Right hindlimb (tissue), 1 donor: ENCODE results near the gene PARP3.

Source experiments
- DNase-seq: peaks from one replicate; pipeline ENCODE4 v3.0.0-alpha.2; 2018

The PARP3 gene

DNA sequence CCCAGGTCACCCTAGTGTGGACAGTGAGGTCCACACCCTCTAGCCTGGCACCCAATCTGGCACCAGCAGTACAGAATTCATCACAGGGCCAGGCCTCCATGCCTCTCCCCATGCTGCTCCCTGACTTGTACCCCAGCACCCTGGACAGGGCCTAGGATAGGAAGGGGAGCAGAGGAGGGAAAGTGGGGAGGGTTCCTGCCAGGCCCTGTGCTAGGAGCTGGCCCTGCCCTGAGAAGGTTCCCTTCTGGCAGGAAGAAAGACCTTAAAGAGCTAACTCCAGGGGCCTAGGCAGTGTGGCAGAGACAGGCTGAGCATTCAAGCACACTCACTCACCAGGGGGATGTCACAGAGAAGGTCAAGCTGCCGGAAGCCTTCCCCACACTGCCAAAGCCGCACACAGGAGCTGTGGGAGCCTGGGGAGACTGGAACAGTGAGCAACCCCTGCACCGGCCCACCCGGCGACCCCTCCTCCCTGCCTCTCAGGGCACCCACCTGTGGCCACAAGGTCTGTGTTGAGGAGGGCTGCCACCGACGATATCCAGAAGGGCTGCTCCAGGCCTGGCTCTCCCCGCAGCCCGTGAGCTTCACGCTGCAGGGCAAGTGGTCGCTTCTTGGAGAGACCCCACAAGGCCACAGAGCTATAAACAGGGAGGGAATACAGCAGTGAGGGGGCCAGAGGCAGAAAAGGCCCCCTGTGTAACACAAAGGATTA, 7.9 kb upstream of the PARP3 start:
- no peak for DNase-seq

DNA sequence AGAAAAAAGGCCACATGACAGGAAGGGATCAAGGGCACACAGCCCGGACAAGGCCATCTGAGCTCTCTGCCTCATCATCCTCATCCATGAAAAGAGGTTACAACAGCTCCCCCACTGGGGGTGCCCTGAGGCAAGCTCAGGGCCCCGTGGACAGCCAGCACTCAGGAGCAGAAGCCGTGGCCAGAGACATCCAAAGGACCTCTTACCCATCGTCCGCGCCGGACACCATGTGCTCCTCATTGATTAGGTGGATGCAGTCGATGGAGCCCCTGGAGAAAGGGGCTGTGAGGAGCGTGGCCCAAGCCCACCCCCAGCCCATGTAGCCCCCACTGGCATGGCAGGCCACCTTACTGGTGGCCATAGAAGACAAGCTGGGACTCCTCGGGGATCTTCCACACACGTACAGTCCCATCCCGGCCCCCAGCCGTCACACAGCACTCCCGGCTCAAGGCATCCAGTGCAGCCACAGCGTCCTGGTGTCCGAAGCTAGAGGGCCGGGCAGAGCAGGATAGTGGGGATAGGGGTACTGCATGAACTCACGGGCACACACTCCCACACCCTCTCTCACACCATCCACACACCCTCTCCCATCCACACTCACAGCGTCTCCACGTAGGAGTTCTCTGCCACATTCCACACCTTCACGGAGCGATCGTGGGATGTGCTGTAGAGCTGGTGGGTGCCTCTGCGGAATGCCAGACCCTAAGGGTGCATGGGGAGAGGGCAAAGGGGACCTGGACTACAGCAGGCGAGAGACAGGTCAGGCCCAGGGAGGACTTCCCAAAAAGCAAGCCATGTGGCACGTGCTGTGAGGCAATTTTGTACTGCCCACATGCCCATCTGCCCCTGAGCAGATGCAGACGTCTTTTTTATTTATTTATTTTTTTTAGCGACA, 6.9 kb upstream of the PARP3 start:
- DNase-seq: no peak

DNA sequence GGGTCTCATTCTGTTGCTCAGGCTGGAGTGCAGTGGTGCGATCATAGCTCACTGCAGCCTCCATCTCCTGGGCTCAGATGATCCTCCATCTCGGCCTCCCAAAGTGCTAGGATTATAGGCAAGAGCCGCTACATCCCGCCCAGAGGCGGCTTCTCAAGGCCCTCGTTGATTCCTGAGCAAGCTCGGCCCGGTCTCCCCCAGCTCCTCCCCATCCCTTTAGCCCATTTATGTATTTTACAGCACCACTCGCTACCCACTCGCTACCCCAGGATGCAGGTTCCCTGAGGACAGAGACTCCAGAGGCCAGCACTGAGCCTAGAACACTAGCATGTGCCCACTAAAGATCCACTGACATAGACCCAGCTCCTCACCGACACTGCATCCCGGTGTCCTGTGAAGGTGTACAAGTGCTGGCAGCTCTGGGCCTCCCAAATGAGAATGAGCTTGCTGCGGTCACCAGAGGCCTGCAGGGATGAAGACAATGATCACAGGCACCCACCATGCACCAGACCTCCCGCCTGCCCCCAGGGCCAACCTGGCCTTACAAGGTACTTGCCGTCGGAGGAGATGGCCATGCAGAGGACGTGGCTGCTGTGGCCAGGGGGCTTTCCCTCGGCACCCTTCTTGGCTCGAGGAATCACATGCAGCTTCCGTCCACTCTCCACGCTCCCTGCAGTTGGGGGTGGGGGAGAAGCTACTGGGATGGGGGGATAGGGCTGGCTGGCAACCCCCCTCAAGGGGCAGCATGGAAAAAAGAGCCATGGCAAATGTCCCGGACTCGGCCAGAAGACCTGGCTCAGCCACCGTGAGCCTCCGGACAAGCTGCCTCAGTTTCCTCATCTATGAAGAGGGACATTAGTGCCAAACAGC, 6.0 kb upstream of the PARP3 start:
- DNase-seq: no peak

DNA sequence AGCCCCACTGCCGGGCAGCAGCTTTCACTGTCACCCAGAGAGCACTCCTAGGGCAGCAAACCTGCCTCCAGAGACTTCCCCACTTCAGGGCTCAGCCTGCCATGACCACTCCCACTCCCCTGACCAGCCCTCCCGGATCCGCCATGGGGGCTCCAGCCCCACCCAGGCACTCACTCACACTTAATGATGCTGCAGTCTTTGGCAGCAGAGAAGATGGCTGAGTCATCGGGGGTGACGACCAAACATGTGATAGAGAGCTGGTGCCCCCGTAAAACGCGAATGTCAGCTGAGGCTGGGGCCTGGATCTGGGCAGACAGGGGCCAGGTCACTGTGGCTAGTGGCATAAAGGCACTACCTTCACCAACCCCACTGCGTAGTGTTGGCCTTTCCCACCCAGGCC, 5.1 kb upstream of the PARP3 start:
- DNase-seq: no peak

DNA sequence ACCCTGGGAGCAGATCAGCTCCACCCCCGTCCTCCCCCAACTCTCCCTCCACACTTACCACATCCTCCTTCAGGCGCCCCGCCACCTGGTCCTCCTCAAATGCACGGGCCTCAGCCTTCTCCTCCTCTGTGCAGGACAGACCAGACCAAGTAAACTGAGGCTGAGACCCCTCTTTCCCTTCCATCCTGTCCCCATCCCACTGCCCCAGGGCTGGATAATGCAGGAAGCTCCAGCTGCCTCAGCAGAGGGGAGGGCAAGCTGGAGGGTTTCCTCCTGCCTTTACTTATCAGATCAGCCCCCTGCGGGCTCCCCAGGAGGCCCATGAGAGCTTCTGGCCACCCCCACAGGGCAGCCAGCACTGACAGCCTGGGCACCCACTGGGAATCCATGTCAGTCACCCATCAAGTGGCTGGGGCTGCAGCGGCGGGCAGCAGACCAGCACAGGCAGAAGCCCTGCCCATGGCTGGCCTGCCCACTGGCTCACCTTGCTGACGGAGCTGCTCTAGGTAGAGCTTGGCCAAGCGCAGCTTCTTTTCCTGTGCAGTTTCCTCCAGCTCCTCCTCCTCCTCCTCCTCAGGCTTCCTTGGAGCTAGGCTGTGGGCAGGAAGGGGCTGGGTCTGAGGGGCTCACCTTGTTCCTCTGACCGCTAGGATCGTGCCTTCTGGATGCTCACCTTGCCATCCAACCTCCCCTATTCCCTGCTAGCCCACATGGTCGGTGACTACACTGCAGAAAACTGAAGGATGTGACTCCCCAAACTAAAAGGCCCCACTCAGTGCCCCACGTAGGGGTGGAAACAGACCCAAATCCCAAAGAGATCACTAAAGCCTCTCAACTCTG, 4.3 kb upstream of the PARP3 start:
- peak; percentile 15 for DNase-seq

DNA sequence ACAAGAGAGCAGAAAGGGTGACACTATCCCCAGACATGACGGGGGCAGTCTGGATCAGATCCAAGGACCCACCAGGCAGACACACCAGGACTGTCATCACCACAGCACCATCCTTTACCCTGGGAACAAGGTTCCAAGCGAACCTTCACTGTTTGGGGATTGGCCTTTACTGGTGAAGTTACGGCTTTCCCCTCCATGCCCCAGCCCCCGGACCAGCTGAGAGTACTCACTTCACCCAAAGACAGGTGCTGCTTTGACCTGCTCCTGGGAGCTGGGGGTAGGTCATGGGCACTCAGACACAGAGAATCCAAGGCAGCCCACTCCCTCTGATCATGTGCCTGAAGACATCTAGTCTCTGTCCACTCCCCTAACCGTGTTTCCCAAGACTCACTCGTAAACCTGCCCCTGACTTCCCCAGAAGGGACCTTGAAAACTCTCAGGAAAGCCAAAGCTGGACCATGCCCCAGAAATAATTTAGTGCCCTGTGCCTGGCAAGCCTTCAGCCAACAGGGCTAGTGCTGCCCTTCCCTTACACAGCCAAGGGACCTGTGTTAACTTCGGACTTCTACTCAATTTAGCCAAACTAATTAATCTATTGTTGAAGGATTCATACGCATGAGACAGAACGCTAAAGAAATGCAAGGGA, 3.3 kb upstream of the PARP3 start:
- no peak for DNase-seq

DNA sequence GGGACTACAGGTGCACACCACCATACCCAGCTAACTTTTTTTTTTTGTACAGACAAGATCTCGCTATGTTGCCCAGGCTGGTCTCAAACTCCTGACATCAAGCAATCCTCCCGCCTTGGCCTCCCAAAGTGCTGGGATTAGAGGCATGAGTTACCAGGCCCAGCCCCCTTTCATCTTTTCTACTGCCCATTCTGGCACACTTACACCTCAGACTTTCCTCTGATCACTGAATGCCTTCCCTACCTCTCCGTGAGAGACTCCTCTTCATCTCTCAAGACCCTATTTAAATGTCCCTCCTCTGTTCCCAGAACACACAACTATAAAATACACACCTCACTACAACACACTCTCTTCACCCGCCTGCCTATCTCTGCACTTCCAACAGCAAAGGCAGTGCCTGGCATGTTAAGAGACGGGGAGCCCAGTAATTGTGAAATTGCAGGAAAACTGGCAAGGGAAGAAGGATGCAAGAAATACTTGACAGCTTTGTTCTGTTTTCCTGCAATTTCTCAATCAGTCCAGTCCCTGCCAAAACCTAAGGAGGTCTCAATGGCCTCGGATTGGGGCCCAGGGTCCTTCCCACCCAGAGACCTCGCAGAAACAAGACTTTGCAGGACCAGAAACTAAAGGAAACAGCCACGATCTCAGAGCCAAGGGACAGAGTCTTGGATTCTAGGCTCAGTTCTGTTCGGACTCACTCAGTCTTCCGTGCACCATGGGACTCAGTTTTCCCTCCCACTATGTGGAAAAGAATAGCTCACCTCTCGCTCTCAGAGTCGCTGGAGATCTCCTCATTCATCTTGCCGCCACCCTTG, 1.3 kb upstream of the PARP3 start:
- no peak for DNase-seq

DNA sequence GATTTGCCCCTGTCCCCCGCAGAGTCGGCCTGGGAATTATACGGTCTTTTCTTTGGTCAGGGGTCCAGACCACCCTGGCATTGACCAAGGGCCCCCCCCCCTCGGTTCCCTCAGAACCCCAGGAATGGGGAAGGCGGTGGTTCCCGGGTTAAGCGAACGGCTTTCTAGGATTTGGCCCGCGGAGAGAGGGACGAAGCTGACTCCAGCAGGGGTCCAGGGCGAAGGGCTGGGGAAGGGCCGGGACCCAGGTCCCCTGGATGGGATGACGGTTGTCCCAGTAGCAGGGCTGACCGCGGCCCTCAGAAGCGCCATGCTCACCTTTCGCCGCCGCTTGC, 733 bp upstream of the PARP3 start:
- DNase-seq: no peak

DNA sequence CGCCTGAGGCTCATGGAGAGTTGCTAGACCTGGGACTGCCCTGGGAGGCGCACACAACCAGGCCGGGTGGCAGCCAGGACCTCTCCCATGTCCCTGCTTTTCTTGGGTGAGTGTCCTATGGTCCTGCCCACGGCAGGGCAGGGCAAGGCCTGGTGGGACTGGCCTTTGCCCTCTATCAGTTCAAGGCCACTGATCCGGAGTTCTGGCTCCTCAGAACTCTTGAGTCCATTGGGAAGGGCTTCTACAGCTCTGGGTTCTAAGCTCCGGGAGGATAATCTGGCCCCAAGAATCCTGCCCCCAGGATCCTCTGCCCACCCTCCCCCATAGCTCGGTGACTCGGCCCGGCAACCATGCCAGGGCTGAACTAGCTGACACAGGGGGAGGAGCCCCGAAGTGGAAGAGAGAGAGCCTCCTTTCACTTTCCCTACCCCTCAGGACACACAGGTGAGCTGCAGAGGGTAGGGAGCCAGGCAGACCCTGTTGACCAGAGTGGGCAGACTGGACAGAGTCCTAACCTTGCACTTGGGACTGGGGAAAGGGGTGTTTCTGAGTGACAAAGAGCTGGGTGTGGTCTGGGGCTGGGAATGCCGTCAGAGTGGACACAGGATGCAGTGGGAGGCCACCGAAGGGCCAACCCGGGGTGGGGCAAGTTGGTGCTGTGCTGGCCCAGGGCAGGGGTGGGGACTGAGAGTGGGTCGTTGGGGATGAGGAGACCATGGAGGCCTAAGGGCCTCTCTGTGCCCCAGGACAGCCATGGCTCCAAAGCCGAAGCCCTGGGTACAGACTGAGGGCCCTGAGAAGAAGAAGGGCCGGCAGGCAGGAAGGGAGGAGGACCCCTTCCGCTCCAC, 664 bp downstream of the PARP3 start:
- peak; percentile 49 for DNase-seq

DNA sequence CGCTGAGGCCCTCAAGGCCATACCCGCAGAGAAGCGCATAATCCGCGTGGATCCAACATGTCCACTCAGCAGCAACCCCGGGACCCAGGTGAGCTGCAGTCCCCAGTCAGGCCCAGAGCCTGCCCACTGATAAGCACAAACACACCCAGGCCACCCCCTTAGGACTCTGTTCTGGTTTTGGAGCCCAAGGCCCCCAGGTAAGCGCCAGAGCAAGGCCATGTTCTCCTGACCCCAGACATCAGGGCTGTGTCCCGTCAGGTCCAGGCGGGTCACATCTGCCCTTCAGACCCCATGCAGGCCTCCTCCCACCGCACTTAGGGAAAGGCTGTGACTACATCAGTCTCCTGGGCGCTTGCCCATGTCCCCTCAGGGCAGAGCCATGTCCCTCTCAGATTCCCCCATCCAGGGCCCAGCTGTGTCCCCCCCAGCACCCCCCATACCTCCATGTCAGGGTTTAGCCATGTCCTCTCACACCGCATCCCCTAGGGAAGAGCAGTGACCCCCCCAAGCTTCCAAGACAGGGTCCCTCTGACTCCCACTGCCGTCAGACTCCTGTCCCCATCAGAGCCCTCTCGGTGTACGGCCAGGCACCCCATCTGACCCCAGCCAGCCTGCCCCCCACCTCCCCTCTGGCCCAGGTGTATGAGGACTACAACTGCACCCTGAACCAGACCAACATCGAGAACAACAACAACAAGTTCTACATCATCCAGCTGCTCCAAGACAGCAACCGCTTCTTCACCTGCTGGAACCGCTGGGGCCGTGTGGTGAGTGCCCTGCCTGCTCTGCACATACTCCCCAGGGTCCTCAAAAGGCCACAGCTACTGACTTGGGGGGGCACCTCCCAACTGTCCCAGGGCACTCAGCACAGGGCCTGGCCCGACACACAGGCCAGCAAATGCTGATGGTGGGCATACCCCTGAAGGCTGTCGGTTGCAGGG, 1.6 kb downstream of the PARP3 start:
- DNase-seq: peak; percentile 23

DNA sequence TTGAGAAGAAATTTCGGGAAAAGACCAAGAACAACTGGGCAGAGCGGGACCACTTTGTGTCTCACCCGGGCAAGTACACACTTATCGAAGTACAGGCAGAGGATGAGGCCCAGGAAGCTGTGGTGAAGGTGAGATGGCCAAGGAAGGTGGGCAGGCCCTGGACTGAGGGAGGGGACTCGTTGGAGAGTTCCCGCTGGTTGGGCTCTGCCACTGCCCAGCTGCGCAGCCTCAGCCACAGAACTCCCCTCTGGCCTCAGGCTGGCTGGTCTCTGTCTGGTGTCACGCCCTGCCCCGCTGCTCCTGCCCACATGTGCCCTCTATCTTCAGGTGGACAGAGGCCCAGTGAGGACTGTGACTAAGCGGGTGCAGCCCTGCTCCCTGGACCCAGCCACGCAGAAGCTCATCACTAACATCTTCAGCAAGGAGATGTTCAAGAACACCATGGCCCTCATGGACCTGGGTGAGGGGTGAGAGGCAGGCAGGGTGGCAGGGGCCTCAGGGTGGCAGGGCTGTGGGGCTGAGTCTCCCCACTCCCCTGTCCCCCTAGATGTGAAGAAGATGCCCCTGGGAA, 2.4 kb downstream of the PARP3 start:
- no peak for DNase-seq

DNA sequence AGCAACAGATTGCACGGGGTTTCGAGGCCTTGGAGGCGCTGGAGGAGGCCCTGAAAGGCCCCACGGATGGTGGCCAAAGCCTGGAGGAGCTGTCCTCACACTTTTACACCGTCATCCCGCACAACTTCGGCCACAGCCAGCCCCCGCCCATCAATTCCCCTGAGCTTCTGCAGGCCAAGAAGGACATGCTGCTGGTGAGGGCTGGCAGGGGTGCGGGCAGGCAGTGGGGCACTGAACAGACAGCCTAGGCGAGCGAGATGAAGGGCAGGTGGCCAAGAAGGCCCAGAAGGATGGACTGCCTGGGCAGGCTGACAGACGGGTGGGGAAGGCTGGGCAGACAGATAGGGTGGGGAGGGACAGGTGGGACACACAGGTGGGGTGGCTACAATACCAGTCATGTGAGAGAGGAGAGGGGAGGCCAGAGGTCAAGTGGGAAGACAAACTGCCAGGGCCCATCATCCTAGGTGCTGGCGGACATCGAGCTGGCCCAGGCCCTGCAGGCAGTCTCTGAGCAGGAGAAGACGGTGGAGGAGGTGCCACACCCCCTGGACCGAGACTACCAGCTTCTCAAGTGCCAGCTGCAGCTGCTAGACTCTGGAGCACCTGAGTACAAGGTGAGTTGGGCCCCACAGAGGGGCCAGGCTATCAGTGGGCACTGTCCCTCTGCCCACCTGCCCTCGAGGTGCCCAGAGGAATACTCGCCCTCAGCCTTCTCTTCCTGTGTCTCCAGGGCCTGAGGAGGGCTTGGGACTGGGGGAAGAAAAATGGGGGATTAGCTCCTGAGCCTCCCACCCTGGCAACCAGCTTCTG, 3.1 kb downstream of the PARP3 start:
- DNase-seq: peak; percentile 17

DNA sequence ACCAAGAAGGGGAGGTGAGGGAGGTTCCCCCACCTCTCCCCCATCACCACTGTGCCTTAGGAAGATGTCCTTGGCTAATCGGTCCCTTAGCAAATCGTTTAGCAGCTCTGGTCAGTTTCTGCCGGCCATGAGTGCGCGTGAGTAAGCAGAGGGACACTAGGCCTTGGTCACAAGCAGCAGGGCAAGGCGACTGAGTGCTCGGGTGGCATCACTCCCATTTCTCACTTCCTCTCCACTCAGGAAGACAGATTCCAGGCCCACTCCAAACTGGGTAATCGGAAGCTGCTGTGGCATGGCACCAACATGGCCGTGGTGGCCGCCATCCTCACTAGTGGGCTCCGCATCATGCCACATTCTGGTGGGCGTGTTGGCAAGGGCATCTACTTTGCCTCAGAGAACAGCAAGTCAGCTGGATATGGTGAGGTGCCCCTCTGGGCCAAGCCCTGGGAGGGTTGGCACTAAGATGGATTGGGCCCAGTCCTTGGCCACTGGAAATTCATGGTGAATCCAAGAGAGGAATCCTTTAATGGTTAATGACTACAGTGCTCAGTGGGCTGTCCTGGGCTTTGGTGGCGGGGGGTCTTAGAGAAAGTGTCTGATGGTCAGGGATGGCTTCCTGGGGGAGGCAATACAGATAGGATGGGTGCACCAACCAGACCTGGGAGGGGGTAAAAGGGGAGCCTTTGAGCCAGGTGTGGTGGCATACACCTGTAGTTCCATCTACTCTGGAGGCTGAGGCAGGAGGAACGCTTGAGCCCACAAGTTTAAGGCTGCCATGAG, 4.0 kb downstream of the PARP3 start:
- DNase-seq: peak; percentile 11

DNA sequence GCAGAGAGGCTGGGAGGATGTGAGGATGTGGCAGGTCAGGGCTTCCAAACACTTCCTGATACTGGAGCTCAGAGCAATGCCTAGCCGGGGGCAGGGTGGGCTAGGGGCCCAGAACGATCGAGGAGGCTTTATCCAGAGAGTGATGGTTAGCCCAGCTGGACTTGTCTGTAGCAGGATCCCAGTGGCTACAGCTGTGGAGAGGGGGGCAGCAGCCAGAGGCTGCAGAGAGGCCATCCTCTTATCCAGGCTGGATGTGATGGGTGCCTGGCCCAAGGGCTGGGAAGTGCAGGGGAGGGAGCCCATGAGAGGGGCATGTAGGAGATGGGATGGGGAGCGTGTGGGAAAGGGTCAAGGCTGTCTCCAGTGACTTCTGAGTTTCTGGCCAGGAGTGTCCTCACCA, 4.6 kb downstream of the PARP3 start:
- peak; percentile 9 for DNase-seq

DNA sequence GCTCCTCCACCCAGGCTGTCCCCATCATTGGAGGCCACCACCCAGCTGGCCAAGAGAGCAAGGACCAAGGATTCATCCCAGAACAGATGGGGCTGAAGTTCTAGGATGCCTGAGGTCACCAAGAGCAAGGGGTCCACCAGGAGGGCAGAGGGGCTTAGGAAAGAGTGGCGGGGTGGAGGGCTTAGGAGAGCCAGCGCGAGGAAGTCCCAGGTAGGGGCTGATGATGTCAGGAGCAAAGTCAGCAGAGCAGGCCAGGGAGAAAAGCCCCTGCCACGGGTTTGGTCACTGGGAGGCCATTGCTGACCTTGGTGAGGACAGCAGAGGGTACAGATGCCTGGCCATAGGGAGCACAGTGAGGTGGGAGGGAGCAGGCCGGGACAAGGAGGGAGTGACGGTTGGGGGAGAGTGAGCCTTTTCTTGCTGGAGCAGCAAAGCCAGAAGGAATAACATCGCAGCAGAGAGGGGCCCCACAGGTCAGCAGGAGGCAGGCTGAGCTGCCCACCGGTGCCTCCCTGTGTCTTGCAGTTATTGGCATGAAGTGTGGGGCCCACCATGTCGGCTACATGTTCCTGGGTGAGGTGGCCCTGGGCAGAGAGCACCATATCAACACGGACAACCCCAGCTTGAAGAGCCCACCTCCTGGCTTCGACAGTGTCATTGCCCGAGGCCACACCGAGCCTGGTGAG, 5.2 kb downstream of the PARP3 start:
- DNase-seq: peak; percentile 12

DNA sequence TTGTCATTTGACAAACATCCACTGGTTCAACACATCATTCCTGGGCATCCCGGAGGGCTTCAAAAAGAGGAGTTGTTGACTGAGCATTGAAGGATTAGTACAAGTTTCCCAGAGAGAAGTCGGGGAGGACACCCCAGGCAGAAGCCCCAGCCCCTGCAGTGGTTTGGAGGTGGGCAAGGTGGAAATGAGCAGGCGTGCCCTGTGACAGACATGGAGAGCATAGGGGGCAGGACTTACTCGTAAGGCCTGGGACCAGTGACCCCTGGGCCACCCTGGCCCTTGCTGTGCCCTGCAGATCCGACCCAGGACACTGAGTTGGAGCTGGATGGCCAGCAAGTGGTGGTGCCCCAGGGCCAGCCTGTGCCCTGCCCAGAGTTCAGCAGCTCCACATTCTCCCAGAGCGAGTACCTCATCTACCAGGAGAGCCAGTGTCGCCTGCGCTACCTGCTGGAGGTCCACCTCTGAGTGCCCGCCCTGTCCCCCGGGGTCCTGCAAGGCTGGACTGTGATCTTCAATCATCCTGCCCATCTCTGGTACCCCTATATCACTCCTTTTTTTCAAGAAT, 5.9 kb downstream of the PARP3 start:
- no peak for DNase-seq
